AG09309 (cell line): ENCODE results near the gene ZCCHC8.

Experiments used
- DNase-seq: peaks from one replicate; pipeline ENCODE4 v3.0.0-alpha.2; 2010; ENCODE audit warnings: low read depth
- H3K4me3 ChIP-seq: 2 replicates; pipeline ENCODE4 v1.5.1; 2011; ENCODE audit warnings: mild to moderate bottlenecking, low read depth, low read length, moderate library complexity; ENCODE audit not compliant: control insufficient read depth
- TF ChIP-seq, protein P1 (sequence below): IDR thresholded peaks from 2 replicates; pipeline ENCODE4 v1.5.1; 2011; ENCODE audit warnings: mild to moderate bottlenecking, low read depth, low read length, inconsistent platforms; ENCODE audit not compliant: insufficient read depth, control insufficient read depth; ENCODE audit errors: missing control alignments

The ZCCHC8 gene

DNA sequence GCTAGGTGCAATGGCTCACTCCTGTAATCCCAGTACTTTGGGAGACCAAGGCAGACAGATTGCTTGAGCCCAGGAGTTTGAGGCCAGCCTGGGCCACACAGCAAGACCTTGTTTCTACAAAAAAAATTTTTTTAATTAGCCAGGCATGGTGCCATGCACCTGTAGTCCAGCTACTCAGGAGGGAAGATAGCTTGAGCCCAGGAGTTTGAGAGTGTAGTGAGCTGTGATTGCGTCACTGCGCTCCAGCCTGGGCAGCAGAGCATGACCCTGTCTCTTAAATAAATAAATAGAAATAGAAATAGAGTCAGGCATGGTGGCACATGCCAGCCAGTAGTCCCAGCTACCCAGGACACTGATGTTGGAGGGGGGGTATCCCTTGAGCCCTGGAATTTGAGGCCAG, 41.5 kb downstream of the ZCCHC8 start:
- TF ChIP-seq, protein P1, sequence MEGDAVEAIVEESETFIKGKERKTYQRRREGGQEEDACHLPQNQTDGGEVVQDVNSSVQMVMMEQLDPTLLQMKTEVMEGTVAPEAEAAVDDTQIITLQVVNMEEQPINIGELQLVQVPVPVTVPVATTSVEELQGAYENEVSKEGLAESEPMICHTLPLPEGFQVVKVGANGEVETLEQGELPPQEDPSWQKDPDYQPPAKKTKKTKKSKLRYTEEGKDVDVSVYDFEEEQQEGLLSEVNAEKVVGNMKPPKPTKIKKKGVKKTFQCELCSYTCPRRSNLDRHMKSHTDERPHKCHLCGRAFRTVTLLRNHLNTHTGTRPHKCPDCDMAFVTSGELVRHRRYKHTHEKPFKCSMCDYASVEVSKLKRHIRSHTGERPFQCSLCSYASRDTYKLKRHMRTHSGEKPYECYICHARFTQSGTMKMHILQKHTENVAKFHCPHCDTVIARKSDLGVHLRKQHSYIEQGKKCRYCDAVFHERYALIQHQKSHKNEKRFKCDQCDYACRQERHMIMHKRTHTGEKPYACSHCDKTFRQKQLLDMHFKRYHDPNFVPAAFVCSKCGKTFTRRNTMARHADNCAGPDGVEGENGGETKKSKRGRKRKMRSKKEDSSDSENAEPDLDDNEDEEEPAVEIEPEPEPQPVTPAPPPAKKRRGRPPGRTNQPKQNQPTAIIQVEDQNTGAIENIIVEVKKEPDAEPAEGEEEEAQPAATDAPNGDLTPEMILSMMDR = no peak
- no peak overlapping the region for H3K4me3 ChIP-seq
- no peak for DNase-seq

DNA sequence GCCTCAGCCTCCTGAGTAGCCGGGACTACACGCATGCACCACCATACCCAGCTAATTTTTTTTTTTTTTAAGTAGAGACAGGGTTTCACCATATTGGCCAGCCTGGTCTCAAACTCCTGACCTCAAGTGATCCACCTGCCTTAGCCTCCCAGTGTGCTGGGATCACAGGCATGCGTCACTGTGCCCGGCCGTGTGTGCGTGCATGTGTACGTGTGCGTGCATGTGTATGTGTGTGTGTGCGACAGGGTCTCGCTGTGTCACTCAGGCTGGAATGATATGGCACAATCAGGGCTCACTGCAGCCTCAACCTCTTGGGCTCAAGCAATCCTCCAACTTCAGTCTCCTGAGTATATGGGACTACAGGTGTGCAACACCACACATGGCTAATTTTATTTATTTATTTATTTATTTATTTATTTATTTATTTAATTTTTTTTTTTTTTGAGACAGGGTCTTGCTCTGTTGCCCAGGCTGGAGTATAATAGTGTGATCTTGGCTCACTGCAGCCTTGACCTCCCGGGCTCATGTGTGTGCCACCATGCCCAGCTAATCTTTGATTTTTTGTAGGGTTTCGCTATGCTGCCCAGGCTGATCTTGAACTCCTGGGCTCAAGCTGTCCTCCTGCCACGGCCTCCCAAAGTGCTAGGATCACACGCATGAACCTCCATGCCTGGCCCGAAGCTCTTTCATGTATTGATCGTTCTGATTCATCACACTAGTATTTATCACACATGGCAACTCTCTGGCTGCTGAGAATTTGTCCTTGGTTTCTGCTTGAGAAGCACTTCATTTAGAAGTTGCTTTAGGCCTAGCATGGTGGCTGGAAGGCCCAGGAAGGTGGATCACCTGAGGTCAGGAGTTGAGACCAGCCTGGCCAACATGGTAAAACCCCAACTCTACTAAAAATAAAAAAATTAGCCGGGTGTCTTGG, 42.4 kb downstream of the ZCCHC8 start:
- no peak overlapping the region for H3K4me3 ChIP-seq
- no peak for DNase-seq
- TF ChIP-seq, protein P1 = no peak

GRCh38 chr12:122457627-122458026, 43.1 kb downstream of the ZCCHC8 start:
- no peak for DNase-seq
- no peak overlapping the region for H3K4me3 ChIP-seq
- TF ChIP-seq, protein P1 = no peak

DNA sequence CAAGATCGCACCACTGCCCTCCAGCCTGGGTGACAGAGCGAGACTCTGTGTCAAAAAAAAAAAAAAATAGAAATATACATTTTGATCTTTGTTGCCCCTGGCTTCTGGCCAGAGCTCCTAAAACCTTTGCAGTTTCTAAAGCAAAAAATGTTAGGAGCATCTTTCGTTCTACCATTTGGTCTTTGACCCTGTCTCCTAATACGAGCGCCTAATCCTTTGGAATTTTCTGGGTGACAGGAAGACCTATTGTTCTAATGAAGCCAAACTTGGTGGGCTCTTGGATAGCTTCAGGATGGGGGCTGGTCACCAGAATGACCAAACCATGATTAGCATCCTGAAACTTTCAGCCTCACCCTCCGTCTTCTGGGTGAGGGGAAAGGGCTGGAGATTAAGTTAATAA, 46.0 kb downstream of the ZCCHC8 start:
- DNase-seq = no peak
- no peak overlapping the region for H3K4me3 ChIP-seq
- TF ChIP-seq, protein P1 = no peak

- no peak for DNase-seq
- TF ChIP-seq, protein P1 = no peak
- H3K4me3 ChIP-seq = no peak overlapping the region
These were observed 46.4 kb downstream of the ZCCHC8 start for GRCh38 chr12:122454250-122454721.

- TF ChIP-seq, protein P1 = no peak
- H3K4me3 ChIP-seq = no peak overlapping the region
- no peak for DNase-seq
These were observed 47.9 kb downstream of the ZCCHC8 start for GRCh38 chr12:122452701-122453285.
